CD4-positive, alpha-beta T cell (primary cell): ENCODE measurements around the gene NCOR2. TPM values are rescaled to one million over a fixed set of nuclear protein-coding genes. Genes with fewer than 3 reads are reported as not detected.

Source experiments
- ATAC-seq: fragments of 200-7000 bp; cut with Tn5 transposase; one replicate; pipeline ENCODE4 v1.10.0; 2022; ENCODE audit warnings: mild to moderate bottlenecking; ENCODE audit not compliant: poor library complexity
- CTCF ChIA-PET: fragments of 350-600 bp; sonication (Branson Sonifier 250); formaldehyde crosslinking; loops from one replicate; lab custom pipeline; 2021; ENCODE audit warnings: antibody characterized with exemption, inconsistent platforms; lab: Charles Lee
- POLR2A ChIA-PET: fragments of 350-600 bp; sonication (Branson Sonifier 250); formaldehyde crosslinking; loops from one replicate; lab custom pipeline; 2021; ENCODE audit warnings: antibody characterized with exemption, inconsistent platforms; lab: Charles Lee
- DNase-seq, 14 experiments: peaks; one replicate each; pipeline ENCODE4 v3.0.0-alpha.2; 2013 to 2020; ENCODE audit warnings: mixed read lengths in 2 of 14
- H3K27ac ChIP-seq, 2 donors: one replicate each; pipeline versions ENCODE4 v1.5.1 to v1.7.0; 2013; ENCODE audit warnings: low read length in 2 of 2, low read depth in 1 of 2, mild to moderate bottlenecking in 1 of 2
- H3K27me3 ChIP-seq, 2 experiments: 1 replicate in 1 of 2; 2 replicates in 1 of 2; pipeline versions ENCODE4 v1.6.1 to v1.7.0; 2013; ENCODE audit warnings: low read length in 2 of 2, control low read depth in 1 of 2, mild to moderate bottlenecking in 1 of 2, moderate library complexity in 1 of 2; ENCODE audit not compliant: insufficient read depth in 2 of 2, control insufficient read depth in 1 of 2
- H3K36me3 ChIP-seq: one replicate; pipeline ENCODE4 v1.6.1; 2013; ENCODE audit warnings: low read length, control low read depth; ENCODE audit not compliant: insufficient read depth
- H3K4me1 ChIP-seq: one replicate; pipeline ENCODE4 v1.6.1; 2013; ENCODE audit warnings: low read length, control low read depth; ENCODE audit not compliant: insufficient read depth
- H3K4me3 ChIP-seq: one replicate; pipeline ENCODE4 v1.5.1; 2013; ENCODE audit warnings: mild to moderate bottlenecking, low read length, moderate library complexity
- H3K9me3 ChIP-seq, 2 experiments: 1 replicate in 1 of 2; 2 replicates in 1 of 2; pipeline versions ENCODE4 v1.6.1 to v1.7.0; 2013; ENCODE audit warnings: low read length in 2 of 2, mild to moderate bottlenecking in 2 of 2, control low read depth in 1 of 2, moderate library complexity in 1 of 2; ENCODE audit not compliant: control insufficient read depth in 1 of 2, insufficient read depth in 1 of 2
- H3K27ac Mint-ChIP-seq: one replicate; pipeline ENCODE4 v1.8.0; 2020; ENCODE audit warnings: mixed read lengths
- H3K27me3 Mint-ChIP-seq: one replicate; pipeline ENCODE4 v1.8.0; 2021; ENCODE audit warnings: mixed read lengths
- H3K36me3 Mint-ChIP-seq: one replicate; pipeline ENCODE4 v1.8.0; 2021; ENCODE audit warnings: low read depth, mixed read lengths
- H3K4me1 Mint-ChIP-seq: one replicate; pipeline ENCODE4 v1.8.0; 2021; ENCODE audit warnings: low read depth, mixed read lengths
- H3K4me3 Mint-ChIP-seq: one replicate; pipeline ENCODE4 v1.8.0; 2020; ENCODE audit warnings: mild to moderate bottlenecking, mixed read lengths
- H3K9me3 Mint-ChIP-seq: one replicate; pipeline ENCODE4 v1.8.0; 2020; ENCODE audit warnings: mixed read lengths
- intact Hi-C, 2 experiments: fragments of 100-400 bp; cut with DNase I in 1 of 2; cut with micrococcal nuclease in 1 of 2; formaldehyde crosslinking; loops; one replicate each; pipeline versions ENCODE4 v1.15.1 to v1.9.0; 2023 to 2025; cut with DNase I, micrococcal nuclease
- total RNA-seq, 174 experiments: library from RNA in 2 of 174; stranded (reverse) in 2 of 174; gene quantifications; one replicate each; pipeline ENCODE4 v1.2.3 and lab custom pipeline; 2021 to 2026
- TF ChIP-seq, protein P1 (sequence below): fragments of 200-600 bp; IDR thresholded peaks from one replicate; pipeline ENCODE4 v1.8.0; 2022; ENCODE audit warnings: antibody characterized with exemption, mild to moderate bottlenecking

Gene NCOR2
- total RNA-seq, 2 experiments from 2014 or later = 133 to 140 TPM

DNA sequence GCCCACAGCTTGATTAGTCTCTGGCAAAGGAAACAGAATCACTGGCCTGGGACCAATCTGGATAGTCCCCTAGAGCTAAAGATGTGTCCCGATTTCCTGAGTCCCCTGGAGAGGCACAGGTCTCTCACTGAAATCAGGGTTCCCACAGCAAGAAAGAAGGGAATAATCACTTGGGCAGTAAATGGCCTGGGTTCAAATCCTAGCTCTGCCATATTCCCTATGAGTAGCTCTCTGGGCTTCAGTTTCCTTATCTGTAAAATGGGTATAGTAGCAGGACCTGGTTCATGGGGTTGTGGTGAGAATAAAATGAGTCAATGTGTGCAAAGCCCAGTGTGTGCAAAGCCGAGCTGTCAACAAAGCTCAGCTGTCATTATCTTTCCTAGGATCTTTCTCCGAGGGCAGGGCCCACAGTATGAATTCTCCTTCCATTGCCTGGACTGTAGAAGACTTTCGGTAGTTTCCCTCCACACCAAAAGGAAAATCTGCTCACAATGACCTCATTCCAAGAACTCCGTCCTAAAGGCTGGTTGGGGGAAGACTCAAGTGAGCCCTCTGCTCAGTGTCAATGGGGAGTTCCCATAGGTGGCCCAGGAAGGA is 12.6 kb upstream of the NCOR2 start:
- Histone ChIP-seq H3K27me3 (no peaks in the 10 kb centered on the region), H3K36me3 (no peaks in the 10 kb centered on the region), H3K9me3 (peaks cover 0 to 20% of the 10 kb centered on the region in 2 experiments), H3K27ac (no peak overlapping the region), H3K4me1 (no peaks in the 10 kb centered on the region), H3K4me3 (no peak overlapping the region)
- ChIA-PET CTCF (no interaction called here), POLR2A (no interaction called here)
- TF ChIP-seq, protein P1, sequence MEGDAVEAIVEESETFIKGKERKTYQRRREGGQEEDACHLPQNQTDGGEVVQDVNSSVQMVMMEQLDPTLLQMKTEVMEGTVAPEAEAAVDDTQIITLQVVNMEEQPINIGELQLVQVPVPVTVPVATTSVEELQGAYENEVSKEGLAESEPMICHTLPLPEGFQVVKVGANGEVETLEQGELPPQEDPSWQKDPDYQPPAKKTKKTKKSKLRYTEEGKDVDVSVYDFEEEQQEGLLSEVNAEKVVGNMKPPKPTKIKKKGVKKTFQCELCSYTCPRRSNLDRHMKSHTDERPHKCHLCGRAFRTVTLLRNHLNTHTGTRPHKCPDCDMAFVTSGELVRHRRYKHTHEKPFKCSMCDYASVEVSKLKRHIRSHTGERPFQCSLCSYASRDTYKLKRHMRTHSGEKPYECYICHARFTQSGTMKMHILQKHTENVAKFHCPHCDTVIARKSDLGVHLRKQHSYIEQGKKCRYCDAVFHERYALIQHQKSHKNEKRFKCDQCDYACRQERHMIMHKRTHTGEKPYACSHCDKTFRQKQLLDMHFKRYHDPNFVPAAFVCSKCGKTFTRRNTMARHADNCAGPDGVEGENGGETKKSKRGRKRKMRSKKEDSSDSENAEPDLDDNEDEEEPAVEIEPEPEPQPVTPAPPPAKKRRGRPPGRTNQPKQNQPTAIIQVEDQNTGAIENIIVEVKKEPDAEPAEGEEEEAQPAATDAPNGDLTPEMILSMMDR = no peak
- no peak for ATAC-seq
- Mint-ChIP-seq H3K4me3 (no peak overlapping the region), H3K9me3 (no peaks in the 10 kb centered on the region), H3K27ac (no peak overlapping the region), H3K36me3 (no peaks in the 10 kb centered on the region), H3K27me3 (no peaks in the 10 kb centered on the region), H3K4me1 (no peaks in the 10 kb centered on the region)
- no peak for DNase-seq
- intact Hi-C loops = no loop called here

DNA sequence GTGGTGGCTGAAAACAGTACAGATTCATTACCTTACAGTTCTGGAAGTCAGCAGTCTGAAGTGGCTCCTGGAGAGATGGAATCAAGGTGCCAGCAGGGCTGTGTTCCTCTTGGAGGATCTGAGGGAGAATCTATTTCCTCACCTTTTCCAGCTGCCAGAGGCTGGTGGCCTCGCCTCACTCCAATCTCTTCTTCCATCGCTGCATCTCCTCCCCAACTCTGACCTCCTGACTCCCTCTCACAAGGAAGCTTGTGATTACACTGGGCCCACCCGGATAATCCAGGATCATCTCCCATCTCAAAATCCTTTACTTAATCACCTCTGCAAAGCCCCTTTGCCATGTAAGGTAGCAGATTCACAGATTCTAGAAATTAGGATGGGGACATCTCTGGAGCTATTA is 11.4 kb upstream of the NCOR2 start:
- ChIA-PET POLR2A (no interaction called here), CTCF (no interaction called here)
- Histone ChIP-seq H3K27me3 (no peaks in the 10 kb centered on the region), H3K4me1 (no peaks in the 10 kb centered on the region), H3K27ac (no peak overlapping the region), H3K9me3 (peaks cover 0 to 20% of the 10 kb centered on the region in 2 experiments), H3K4me3 (no peak overlapping the region), H3K36me3 (no peaks in the 10 kb centered on the region)
- TF ChIP-seq, protein P1 = no peak
- H3K36me3 Mint-ChIP-seq = no peaks in the 10 kb centered on the region
- no peak for ATAC-seq
- H3K4me1 Mint-ChIP-seq = no peaks in the 10 kb centered on the region
- H3K27ac Mint-ChIP-seq = no peak overlapping the region
- intact Hi-C loops = no loop called here
- no peaks in the 10 kb centered on the region for H3K27me3 Mint-ChIP-seq
- H3K9me3 Mint-ChIP-seq = no peaks in the 10 kb centered on the region
- H3K4me3 Mint-ChIP-seq = no peak overlapping the region
- no peak for DNase-seq

DNA sequence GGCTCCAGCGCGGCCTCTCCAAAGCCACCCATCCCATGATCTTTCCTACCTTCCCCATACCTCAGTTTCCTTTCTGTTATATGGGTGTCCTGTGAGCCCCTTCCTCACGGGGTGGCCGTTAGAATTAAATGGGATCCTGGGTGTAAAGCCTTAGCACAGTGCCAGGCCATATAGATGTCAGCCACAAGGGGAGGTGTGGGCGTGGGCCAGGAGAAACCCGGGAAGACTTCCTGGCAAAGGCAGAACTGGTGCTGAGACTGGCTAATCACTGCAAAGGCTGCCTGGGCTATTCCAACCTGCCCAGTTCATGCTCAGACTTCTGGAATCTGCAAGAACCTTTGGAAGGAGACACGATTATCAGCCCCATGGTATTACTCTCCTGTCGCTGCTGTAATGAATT is 11.0 kb upstream of the NCOR2 start:
- H3K27ac ChIP-seq = no peak overlapping the region
- POLR2A ChIA-PET = interaction anchor here (1.0 kb wide), 1 partner anchor 9 kb away, joined by 3 read pairs; no protein-coding TSS in a partner anchor
- H3K4me1 ChIP-seq = no peaks in the 10 kb centered on the region
- ATAC-seq (no peak), DNase-seq (no peak)
- intact Hi-C loops = no loop called here
- no peaks in the 10 kb centered on the region for H3K36me3 ChIP-seq
- H3K4me3 Mint-ChIP-seq = no peak overlapping the region
- CTCF ChIA-PET = no interaction called here
- H3K9me3 ChIP-seq = peaks cover 0 to 20% of the 10 kb centered on the region in 2 experiments
- no peaks in the 10 kb centered on the region for H3K9me3 Mint-ChIP-seq
- no peaks in the 10 kb centered on the region for H3K27me3 ChIP-seq
- no peaks in the 10 kb centered on the region for H3K27me3 Mint-ChIP-seq
- H3K27ac Mint-ChIP-seq = no peak overlapping the region
- no peak overlapping the region for H3K4me3 ChIP-seq
- TF ChIP-seq, protein P1 = no peak
- H3K36me3 Mint-ChIP-seq = no peaks in the 10 kb centered on the region
- no peaks in the 10 kb centered on the region for H3K4me1 Mint-ChIP-seq
